Astrocyte (in vitro differentiated cells and primary cell): ENCODE results near the gene CDC42EP1. TPM values are rescaled to one million over a fixed set of nuclear protein-coding genes. Genes with fewer than 3 reads are reported as not detected.
A peak's percentile ranks its signal among the peaks of the same experiment; 100 is the strongest.
"Not testable (repeated sequence)": the region's sequence is repeated elsewhere in the genome, so short reads cannot be mapped to it uniquely, and the experiment has no call there.

Source experiments
- DNase-seq: peaks from one replicate; pipeline ENCODE4 v3.0.0-alpha.2; 2010; ENCODE audit warnings: low read depth
- FAIRE-seq: peaks from 2 replicates; lab custom pipeline; 2011; peaks lifted over from hg19 to GRCh38; lab: Jason Lieb, UNC
- H2AFZ ChIP-seq: 2 replicates; pipeline ENCODE4 v1.6.0; 2012; ENCODE audit warnings: low read depth, low read length, inconsistent platforms
- H3K27ac ChIP-seq: 2 replicates; pipeline ENCODE4 v1.5.1; 2011; ENCODE audit warnings: low read depth, low read length, inconsistent platforms
- H3K27me3 ChIP-seq: 2 replicates; pipeline ENCODE4 v1.6.0; 2011; ENCODE audit warnings: low read length, inconsistent platforms; ENCODE audit not compliant: insufficient read depth
- H3K36me3 ChIP-seq: 2 replicates; pipeline ENCODE4 v1.5.1; 2011; ENCODE audit warnings: low read length, inconsistent platforms; ENCODE audit not compliant: insufficient read depth
- H3K4me1 ChIP-seq: 2 replicates; pipeline ENCODE4 v1.5.1; 2011; ENCODE audit warnings: low read length, inconsistent platforms; ENCODE audit not compliant: insufficient read depth
- H3K4me2 ChIP-seq: 2 replicates; pipeline ENCODE4 v1.6.0; 2012; ENCODE audit warnings: low read length, inconsistent platforms
- H3K4me3 ChIP-seq: 2 replicates; pipeline ENCODE4 v1.5.1; 2011; ENCODE audit warnings: low read depth, mild to moderate bottlenecking, low read length, inconsistent platforms; ENCODE audit not compliant: insufficient read depth
- H3K79me2 ChIP-seq: 2 replicates; pipeline ENCODE4 v1.6.0; 2012; ENCODE audit warnings: mild to moderate bottlenecking, low read length, inconsistent platforms; ENCODE audit not compliant: insufficient read depth
- H3K9ac ChIP-seq: 2 replicates; pipeline ENCODE4 v1.6.0; 2012; ENCODE audit warnings: mild to moderate bottlenecking, low read length, inconsistent platforms
- H3K9me3 ChIP-seq: 2 replicates; pipeline ENCODE4 v1.5.1; 2012; ENCODE audit warnings: low read depth, mild to moderate bottlenecking, low read length, inconsistent platforms; ENCODE audit not compliant: insufficient read depth
- H4K20me1 ChIP-seq: 2 replicates; pipeline ENCODE4 v1.6.0; 2012; ENCODE audit warnings: low read length, inconsistent platforms; ENCODE audit not compliant: insufficient read depth
- H3K27ac Mint-ChIP-seq: one replicate; pipeline ENCODE4 v1.8.0; 2021; ENCODE audit warnings: mild to moderate bottlenecking, mixed read lengths; ENCODE audit not compliant: unreplicated experiment
- H3K27me3 Mint-ChIP-seq: one replicate; pipeline ENCODE4 v1.8.0; 2021; ENCODE audit warnings: low read depth, mixed read lengths; ENCODE audit not compliant: unreplicated experiment
- H3K36me3 Mint-ChIP-seq: one replicate; pipeline ENCODE4 v1.8.0; 2021; ENCODE audit warnings: low read depth, mixed read lengths; ENCODE audit not compliant: unreplicated experiment
- H3K4me1 Mint-ChIP-seq: one replicate; pipeline ENCODE4 v1.8.0; 2021; ENCODE audit warnings: low read depth, mixed read lengths; ENCODE audit not compliant: unreplicated experiment
- H3K4me3 Mint-ChIP-seq: one replicate; pipeline ENCODE4 v1.8.0; 2021; ENCODE audit warnings: mild to moderate bottlenecking, moderate library complexity, mixed read lengths; ENCODE audit not compliant: unreplicated experiment
- H3K9me3 Mint-ChIP-seq: one replicate; pipeline ENCODE4 v1.8.0; 2021; ENCODE audit warnings: mild to moderate bottlenecking, mixed read lengths; ENCODE audit not compliant: unreplicated experiment
- CTCF ChIP-seq: IDR thresholded peaks from 2 replicates; pipeline ENCODE4 v1.5.1; 2011; ENCODE audit warnings: low read depth, mild to moderate bottlenecking, inconsistent platforms, low read length, moderate library complexity; ENCODE audit not compliant: insufficient read depth
- EZH2 ChIP-seq: IDR thresholded peaks from 2 replicates; pipeline ENCODE4 v1.6.1; 2012; ENCODE audit warnings: mild to moderate bottlenecking, low read length, inconsistent platforms; ENCODE audit not compliant: insufficient read depth
- total RNA-seq: library from RNA; stranded (reverse); gene quantifications from 2 replicates; pipeline ENCODE4 v1.2.1, GENCODE V29; 2021

Gene CDC42EP1
- total RNA-seq, 1 donor from 2014 or later = 106 TPM

DNA sequence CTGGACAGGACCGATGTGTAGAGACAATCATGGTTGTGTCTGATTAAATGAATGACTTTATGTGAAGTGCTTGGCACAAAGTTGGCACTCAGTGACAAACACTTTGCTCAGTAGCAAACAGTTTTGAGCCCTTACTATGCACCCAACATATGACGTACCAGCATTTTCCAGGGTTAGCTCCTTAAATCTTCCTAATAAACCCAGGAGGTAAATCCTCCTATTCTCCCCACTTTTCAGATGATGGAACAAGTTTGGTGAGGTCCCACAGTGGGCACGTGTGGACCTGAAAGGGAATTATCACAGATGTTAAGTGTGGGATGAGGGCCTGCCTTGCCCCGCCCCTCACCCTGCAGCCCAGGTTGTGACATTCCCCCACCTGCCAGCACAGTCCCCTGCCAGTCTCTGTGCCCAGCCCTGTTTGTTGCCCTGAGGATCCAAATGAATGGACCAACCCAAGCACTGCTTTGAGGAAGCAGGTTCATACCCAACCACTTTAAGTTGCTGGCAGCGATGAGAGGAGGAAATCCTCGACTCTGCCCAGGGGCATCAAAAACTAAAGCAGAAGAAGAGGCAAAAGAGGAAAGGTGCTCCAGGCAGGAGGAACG is 34.4 kb upstream of the CDC42EP1 start:
- TF ChIP-seq CTCF = no peak
- TF ChIP-seq EZH2 = no peak
- Histone ChIP-seq H3K79me2 (no peaks in the 10 kb centered on the region), H3K4me1 (peaks cover 24% of the 10 kb centered on the region), H2AFZ (no peak overlapping the region), H3K27me3 (no peaks in the 10 kb centered on the region), H3K4me2 (peak overlapping the region; percentile 67), H3K9ac (peak overlapping the region; percentile 15), H3K36me3 (no peaks in the 10 kb centered on the region), H3K4me3 (no peak overlapping the region), H3K9me3 (no peaks in the 10 kb centered on the region), H3K27ac (peak overlapping the region; percentile 84), H4K20me1 (no peaks in the 10 kb centered on the region)
- DNase-seq = peak; percentile 22
- peaks cover 29% of the 10 kb centered on the region for H3K4me1 Mint-ChIP-seq
- H3K9me3 Mint-ChIP-seq = no peaks in the 10 kb centered on the region
- peaks cover 5% of the 10 kb centered on the region for H3K27me3 Mint-ChIP-seq
- H3K4me3 Mint-ChIP-seq = no peak overlapping the region
- FAIRE-seq = no peak
- peaks cover 2% of the 10 kb centered on the region for H3K36me3 Mint-ChIP-seq
- H3K27ac Mint-ChIP-seq = no peak overlapping the region

GRCh38 chr22:37526376-37526775 is 33.9 kb upstream of the CDC42EP1 start:
- peak overlapping the region; percentile 15 for H3K9ac ChIP-seq
- H3K9me3 Mint-ChIP-seq = no peaks in the 10 kb centered on the region
- DNase-seq = no peak
- TF ChIP-seq EZH2 (no peak), CTCF (no peak)
- no peak overlapping the region for H3K27ac Mint-ChIP-seq
- peaks cover 24% of the 10 kb centered on the region for H3K4me1 ChIP-seq
- H3K4me3 ChIP-seq = no peak overlapping the region
- no peaks in the 10 kb centered on the region for H3K36me3 ChIP-seq
- H3K36me3 Mint-ChIP-seq = peaks cover 2% of the 10 kb centered on the region
- H4K20me1 ChIP-seq = no peaks in the 10 kb centered on the region
- H3K79me2 ChIP-seq = no peaks in the 10 kb centered on the region
- peaks cover 5% of the 10 kb centered on the region for H3K27me3 Mint-ChIP-seq
- H3K4me2 ChIP-seq = peak overlapping the region; percentile 67
- no peak for FAIRE-seq
- H3K27ac ChIP-seq = peak overlapping the region; percentile 8
- H3K4me3 Mint-ChIP-seq = no peak overlapping the region
- peaks cover 25% of the 10 kb centered on the region for H3K4me1 Mint-ChIP-seq
- no peaks in the 10 kb centered on the region for H3K9me3 ChIP-seq
- no peaks in the 10 kb centered on the region for H3K27me3 ChIP-seq
- no peak overlapping the region for H2AFZ ChIP-seq

DNA sequence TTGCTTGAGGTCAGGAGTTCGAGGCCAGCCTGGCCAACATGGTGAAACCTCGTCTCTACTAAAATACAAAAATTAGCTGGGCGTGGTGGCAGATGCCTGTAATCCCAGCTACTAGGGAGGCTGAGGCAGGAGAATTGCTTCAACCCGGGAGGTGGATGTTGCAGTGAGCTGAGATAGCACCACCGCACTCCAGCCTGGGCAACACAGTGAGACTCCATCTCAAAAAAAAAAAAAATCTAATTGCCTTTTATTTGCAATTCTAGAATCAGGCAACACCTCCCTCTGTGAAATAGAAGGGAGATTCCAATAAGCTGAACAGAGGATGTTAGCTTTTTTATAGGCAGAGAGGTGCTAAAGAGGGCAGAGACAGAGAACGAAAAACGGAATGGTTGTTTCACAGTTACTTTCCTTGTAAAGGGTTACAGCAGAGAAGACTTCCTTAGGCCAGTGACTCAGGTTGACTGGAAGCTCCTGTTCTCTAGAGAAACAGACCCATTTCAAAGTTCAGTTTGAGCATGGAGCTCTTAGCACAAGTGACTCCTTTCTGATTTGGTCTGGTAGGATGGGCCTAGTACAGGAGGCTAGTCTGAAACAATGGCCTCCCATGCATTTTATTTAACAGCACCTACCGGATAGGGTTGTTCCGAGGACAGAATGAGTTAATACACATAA is 33.1 kb upstream of the CDC42EP1 start:
- H3K4me2 ChIP-seq, H3K27me3 Mint-ChIP-seq, H3K27me3 ChIP-seq, H3K27ac ChIP-seq, H3K36me3 ChIP-seq, FAIRE-seq, DNase-seq, H3K4me3 ChIP-seq, H4K20me1 ChIP-seq, H2AFZ ChIP-seq, H3K9me3 Mint-ChIP-seq, H3K9me3 ChIP-seq, H3K27ac Mint-ChIP-seq, H3K4me3 Mint-ChIP-seq, H3K79me2 ChIP-seq, H3K36me3 Mint-ChIP-seq, H3K9ac ChIP-seq: not testable (repeated sequence)
- H3K4me1 ChIP-seq = peaks cover 24% of the 10 kb centered on the region
- H3K4me1 Mint-ChIP-seq = peaks cover 19% of the 10 kb centered on the region

DNA sequence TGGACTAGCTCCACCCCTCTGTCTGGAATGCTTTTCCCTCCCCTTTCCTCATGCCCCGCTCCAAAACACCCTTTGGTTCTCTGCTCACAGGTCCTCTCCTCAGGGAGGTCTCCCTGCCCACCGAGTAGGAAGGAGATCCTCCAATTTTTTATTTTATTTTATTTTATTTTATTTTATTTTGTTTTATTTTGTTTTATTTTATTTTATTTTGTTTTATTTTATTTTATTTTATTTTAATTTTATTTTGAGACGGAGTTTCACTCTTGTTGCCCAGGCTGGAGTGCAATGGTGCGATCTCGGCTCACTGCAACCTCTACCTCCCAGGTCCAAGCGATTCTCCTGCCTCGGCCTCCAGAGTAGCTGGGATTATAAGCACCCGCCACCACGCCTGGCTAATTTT is 32.3 kb upstream of the CDC42EP1 start:
- not testable (repeated sequence) for DNase-seq, H3K36me3 Mint-ChIP-seq, H2AFZ ChIP-seq, H4K20me1 ChIP-seq, H3K79me2 ChIP-seq, H3K9ac ChIP-seq, H3K27me3 Mint-ChIP-seq, H3K4me3 Mint-ChIP-seq, H3K4me2 ChIP-seq, H3K27ac ChIP-seq, H3K27me3 ChIP-seq, H3K9me3 ChIP-seq, FAIRE-seq, H3K36me3 ChIP-seq, H3K4me3 ChIP-seq, H3K9me3 Mint-ChIP-seq
- H3K4me1 ChIP-seq = peaks cover 24% of the 10 kb centered on the region
- Mint-ChIP-seq H3K4me1 (peaks cover 12% of the 10 kb centered on the region), H3K27ac (peak overlapping the region; percentile 34)
